ENCODE measurements around the gene PIGR.

The PIGR gene

GRCh38 chr1:206896261-206896660, 50.0 kb downstream of the PIGR start:
- H3K27me3 ChIP-seq (replicated peaks; ENCODE audit: control insufficient read depth, insufficient read depth, low read length) = no peaks in the 10 kb centered on the region
- H3K36me3 ChIP-seq (ENCODE audit: control insufficient read depth, insufficient read depth, low read length, severe bottlenecking) = no peaks in the 10 kb centered on the region
- DNase-seq (ENCODE audit: low read depth) = no peak
- no peak overlapping the region for H3K9ac ChIP-seq (ENCODE audit: low read length)
- no peak overlapping the region for H3K4me3 ChIP-seq (ENCODE audit: low read length)
- H3K4me1 ChIP-seq (ENCODE audit: control insufficient read depth, insufficient read depth, low read length) = peaks cover 57% of the 10 kb centered on the region
- no peaks in the 10 kb centered on the region for H3K9me3 ChIP-seq (ENCODE audit: control insufficient read depth, low read length)

- Histone ChIP-seq H3K9ac (ENCODE audit: low read length) (no peak overlapping the region), H3K27me3 (replicated peaks; ENCODE audit: control insufficient read depth, insufficient read depth, low read length) (no peaks in the 10 kb centered on the region), H3K4me3 (ENCODE audit: low read length) (no peak overlapping the region), H3K36me3 (ENCODE audit: control insufficient read depth, insufficient read depth, low read length, severe bottlenecking) (no peaks in the 10 kb centered on the region), H3K4me1 (ENCODE audit: control insufficient read depth, insufficient read depth, low read length) (peaks cover 61% of the 10 kb centered on the region), H3K9me3 (ENCODE audit: control insufficient read depth, low read length) (no peaks in the 10 kb centered on the region)
- peak; percentile 76 for DNase-seq (ENCODE audit: low read depth)
Observed at GRCh38 chr1:206895837-206896242, 50.4 kb downstream of the PIGR start.

- Histone ChIP-seq H3K4me1 (ENCODE audit: control insufficient read depth, insufficient read depth, low read length) (peaks cover 66% of the 10 kb centered on the region), H3K27me3 (replicated peaks; ENCODE audit: control insufficient read depth, insufficient read depth, low read length) (no peaks in the 10 kb centered on the region), H3K36me3 (ENCODE audit: control insufficient read depth, insufficient read depth, low read length, severe bottlenecking) (no peaks in the 10 kb centered on the region), H3K9me3 (ENCODE audit: control insufficient read depth, low read length) (no peaks in the 10 kb centered on the region), H3K4me3 (ENCODE audit: low read length) (no peak overlapping the region), H3K9ac (ENCODE audit: low read length) (no peak overlapping the region)
- DNase-seq (ENCODE audit: low read depth) = no peak
Observed at GRCh38 chr1:206895325-206895724, 50.9 kb downstream of the PIGR start.

GRCh38 chr1:206893380-206893779, 52.9 kb downstream of the PIGR start:
- no peaks in the 10 kb centered on the region for H3K36me3 ChIP-seq (ENCODE audit: control insufficient read depth, insufficient read depth, low read length, severe bottlenecking)
- peaks cover 71% of the 10 kb centered on the region for H3K4me1 ChIP-seq (ENCODE audit: control insufficient read depth, insufficient read depth, low read length)
- DNase-seq (ENCODE audit: low read depth) = no peak
- H3K9ac ChIP-seq (ENCODE audit: low read length) = no peak overlapping the region
- H3K4me3 ChIP-seq (ENCODE audit: low read length) = no peak overlapping the region
- no peaks in the 10 kb centered on the region for H3K9me3 ChIP-seq (ENCODE audit: control insufficient read depth, low read length)
- H3K27me3 ChIP-seq (replicated peaks; ENCODE audit: control insufficient read depth, insufficient read depth, low read length) = no peaks in the 10 kb centered on the region

GRCh38 chr1:206892351-206892984, 53.8 kb downstream of the PIGR start:
- Histone ChIP-seq H3K27me3 (replicated peaks; ENCODE audit: control insufficient read depth, insufficient read depth, low read length) (no peaks in the 10 kb centered on the region), H3K9me3 (ENCODE audit: control insufficient read depth, low read length) (no peaks in the 10 kb centered on the region), H3K4me1 (ENCODE audit: control insufficient read depth, insufficient read depth, low read length) (peaks cover 67% of the 10 kb centered on the region), H3K36me3 (ENCODE audit: control insufficient read depth, insufficient read depth, low read length, severe bottlenecking) (no peaks in the 10 kb centered on the region), H3K4me3 (ENCODE audit: low read length) (no peak overlapping the region), H3K9ac (ENCODE audit: low read length) (no peak overlapping the region)
- peak; percentile 88 for DNase-seq (ENCODE audit: low read depth)

GRCh38 chr1:206891412-206891811, 54.9 kb downstream of the PIGR start:
- Histone ChIP-seq H3K9me3 (ENCODE audit: control insufficient read depth, low read length) (no peaks in the 10 kb centered on the region), H3K9ac (ENCODE audit: low read length) (no peak overlapping the region), H3K36me3 (ENCODE audit: control insufficient read depth, insufficient read depth, low read length, severe bottlenecking) (no peaks in the 10 kb centered on the region), H3K4me3 (ENCODE audit: low read length) (no peak overlapping the region), H3K27me3 (replicated peaks; ENCODE audit: control insufficient read depth, insufficient read depth, low read length) (no peaks in the 10 kb centered on the region), H3K4me1 (ENCODE audit: control insufficient read depth, insufficient read depth, low read length) (peaks cover 61% of the 10 kb centered on the region)
- DNase-seq (ENCODE audit: low read depth) = no peak

GRCh38 chr1:206890125-206891060, 55.9 kb downstream of the PIGR start:
- no peak overlapping the region for H3K9ac ChIP-seq (ENCODE audit: low read length)

GRCh38 chr1:206887701-206888100, 58.6 kb downstream of the PIGR start:
- peak; percentile 15 for DNase-seq (ENCODE audit: low read depth)
- H3K4me3 ChIP-seq (ENCODE audit: low read length) = no peak overlapping the region
- H3K9me3 ChIP-seq (ENCODE audit: control insufficient read depth, low read length) = no peaks in the 10 kb centered on the region
- H3K36me3 ChIP-seq (ENCODE audit: control insufficient read depth, insufficient read depth, low read length, severe bottlenecking) = no peaks in the 10 kb centered on the region
- peaks cover 57% of the 10 kb centered on the region for H3K4me1 ChIP-seq (ENCODE audit: control insufficient read depth, insufficient read depth, low read length)
- H3K27me3 ChIP-seq (replicated peaks; ENCODE audit: control insufficient read depth, insufficient read depth, low read length) = no peaks in the 10 kb centered on the region
- no peak overlapping the region for H3K9ac ChIP-seq (ENCODE audit: low read length)

More at GRCh38 chr1:206890125-206891060, 55.9 kb downstream of the PIGR start:
- H3K4me3 ChIP-seq (ENCODE audit: low read length) = no peak overlapping the region
- H3K27me3 ChIP-seq (replicated peaks; ENCODE audit: control insufficient read depth, insufficient read depth, low read length) = no peaks in the 10 kb centered on the region
- H3K9me3 ChIP-seq (ENCODE audit: control insufficient read depth, low read length) = no peaks in the 10 kb centered on the region
- peak; percentile 15 for DNase-seq (ENCODE audit: low read depth)
- no peaks in the 10 kb centered on the region for H3K36me3 ChIP-seq (ENCODE audit: control insufficient read depth, insufficient read depth, low read length, severe bottlenecking)
- H3K4me1 ChIP-seq (ENCODE audit: control insufficient read depth, insufficient read depth, low read length) = peaks cover 55% of the 10 kb centered on the region

GRCh38 chr1:206886831-206887230, 59.4 kb downstream of the PIGR start:
- DNase-seq (ENCODE audit: low read depth) = no peak
- H3K9me3 ChIP-seq (ENCODE audit: control insufficient read depth, low read length) = no peaks in the 10 kb centered on the region
- H3K9ac ChIP-seq (ENCODE audit: low read length) = no peak overlapping the region
- H3K4me1 ChIP-seq (ENCODE audit: control insufficient read depth, insufficient read depth, low read length) = peaks cover 48% of the 10 kb centered on the region
- H3K27me3 ChIP-seq (replicated peaks; ENCODE audit: control insufficient read depth, insufficient read depth, low read length) = no peaks in the 10 kb centered on the region
- H3K36me3 ChIP-seq (ENCODE audit: control insufficient read depth, insufficient read depth, low read length, severe bottlenecking) = no peaks in the 10 kb centered on the region
- H3K4me3 ChIP-seq (ENCODE audit: low read length) = no peak overlapping the region

- H3K9me3 ChIP-seq (ENCODE audit: control insufficient read depth, low read length) = no peaks in the 10 kb centered on the region
- no peak overlapping the region for H3K9ac ChIP-seq (ENCODE audit: low read length)
- no peaks in the 10 kb centered on the region for H3K36me3 ChIP-seq (ENCODE audit: control insufficient read depth, insufficient read depth, low read length, severe bottlenecking)
- H3K4me3 ChIP-seq (ENCODE audit: low read length) = no peak overlapping the region
- peaks cover 35% of the 10 kb centered on the region for H3K4me1 ChIP-seq (ENCODE audit: control insufficient read depth, insufficient read depth, low read length)
- H3K27me3 ChIP-seq (replicated peaks; ENCODE audit: control insufficient read depth, insufficient read depth, low read length) = no peaks in the 10 kb centered on the region
- peak; percentile 14 for DNase-seq (ENCODE audit: low read depth)
Observed at GRCh38 chr1:206885341-206886060, 60.8 kb downstream of the PIGR start.

GRCh38 chr1:206883876-206884275, 62.4 kb downstream of the PIGR start:
- Histone ChIP-seq H3K9ac (ENCODE audit: low read length) (no peak overlapping the region), H3K4me3 (ENCODE audit: low read length) (no peak overlapping the region), H3K4me1 (ENCODE audit: control insufficient read depth, insufficient read depth, low read length) (peaks cover 22% of the 10 kb centered on the region), H3K9me3 (ENCODE audit: control insufficient read depth, low read length) (peaks cover 6% of the 10 kb centered on the region), H3K36me3 (ENCODE audit: control insufficient read depth, insufficient read depth, low read length, severe bottlenecking) (no peaks in the 10 kb centered on the region), H3K27me3 (replicated peaks; ENCODE audit: control insufficient read depth, insufficient read depth, low read length) (no peaks in the 10 kb centered on the region)
- no peak for DNase-seq (ENCODE audit: low read depth)

Measured in adipocyte (in vitro differentiated cells).